Posterior vena cava (tissue), 2 donors: Measurements from ENCODE around the gene CBFA2T3. TPM values are rescaled to one million over a fixed set of nuclear protein-coding genes. Genes with fewer than 3 reads are reported as not detected.
"Not testable (repeated sequence)": the region's sequence is repeated elsewhere in the genome, so short reads cannot be mapped to it uniquely, and the experiment has no call there.

Source experiments
- DNase-seq: peaks from one replicate; pipeline ENCODE4 v3.0.0-alpha.2; 2020; ENCODE audit warnings: low spot score
- intact Hi-C, 2 donors: fragments of 100-400 bp; cut with DNase I; formaldehyde crosslinking; loops; one replicate each; pipeline versions ENCODE4 v1.14.1 to v1.14.2; 2022 to 2023
- total RNA-seq, 2 donors: library from RNA; stranded (reverse); fragmentation: NEBNext Ultra II Directional; extraction: Animal tissue kit (Norgen Biotek cat#: 25700); gene quantifications; one replicate each; pipeline ENCODE4 v1.2.1, GENCODE V29; 2021
- donor health status: DM: yes; HTN: yes; CAD: no.
- donor health status: DM: yes; HTN: yes; CAD: no.

The CBFA2T3 gene
- total RNA-seq, 2 donors from 2014 or later = 4.7 to 5.1 TPM

DNA sequence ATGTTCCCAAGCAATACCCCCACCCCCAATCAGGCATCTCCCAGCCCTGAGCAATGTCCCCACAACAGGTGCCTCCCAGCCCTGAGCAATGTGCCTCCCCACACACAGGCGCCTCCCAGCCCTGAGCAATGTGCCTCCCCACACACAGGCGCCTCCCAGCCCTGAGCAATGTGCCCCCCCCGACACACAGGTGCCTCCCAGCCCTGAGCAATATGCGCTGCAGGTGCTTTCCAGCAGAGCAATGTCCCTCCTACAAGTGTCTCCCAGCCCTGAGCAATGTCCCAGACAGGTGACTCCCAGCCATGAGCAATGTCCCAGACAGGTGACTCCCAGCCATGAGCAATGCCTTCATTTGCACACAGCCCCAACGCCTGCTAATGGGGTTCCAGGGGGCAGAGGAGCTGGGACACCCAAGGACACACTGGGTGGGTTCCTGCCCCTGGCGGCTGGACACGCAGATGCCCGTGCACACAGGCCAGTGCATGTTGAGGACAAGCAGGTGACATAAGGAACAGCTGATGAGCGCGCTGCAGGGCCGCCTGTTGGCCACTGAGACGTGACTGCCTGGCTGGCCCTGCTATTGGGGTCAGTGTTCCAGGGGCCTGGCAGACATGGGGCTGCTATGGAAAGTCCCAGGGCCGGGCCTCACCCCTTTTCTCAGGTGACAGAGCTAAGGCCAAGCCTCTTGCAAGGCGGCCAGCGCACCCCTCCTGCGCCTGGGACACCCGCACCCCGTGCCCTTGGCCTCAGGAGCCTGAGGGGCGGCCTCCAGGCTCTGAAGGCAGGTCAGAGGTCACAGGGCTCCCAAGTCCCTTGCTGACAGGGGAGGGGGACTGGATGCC lies 83.7 kb downstream of the CBFA2T3 start:
- intact Hi-C loops = no loop called here
- DNase-seq = no peak

DNA sequence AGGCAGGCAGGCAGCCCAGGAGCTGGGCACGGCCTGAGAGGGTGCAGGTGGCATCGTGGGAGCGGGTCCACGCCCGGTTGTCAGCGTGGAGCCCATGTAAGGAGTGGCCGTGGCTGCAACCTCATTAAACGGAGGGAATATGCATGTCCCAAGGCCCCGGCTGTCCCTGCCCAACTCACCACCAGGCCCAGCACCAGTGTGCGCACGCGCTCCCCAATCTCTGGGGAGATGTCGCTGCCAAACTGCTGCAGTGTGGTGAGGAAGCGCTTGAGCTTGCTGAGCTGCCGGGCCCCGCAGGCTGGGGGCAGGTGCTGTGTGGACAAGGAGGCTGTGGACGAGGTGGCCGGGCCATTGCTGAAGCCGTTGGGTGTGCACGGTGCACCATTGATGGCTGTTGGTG lies 84.9 kb downstream of the CBFA2T3 start:
- intact Hi-C loops = no loop called here

DNA sequence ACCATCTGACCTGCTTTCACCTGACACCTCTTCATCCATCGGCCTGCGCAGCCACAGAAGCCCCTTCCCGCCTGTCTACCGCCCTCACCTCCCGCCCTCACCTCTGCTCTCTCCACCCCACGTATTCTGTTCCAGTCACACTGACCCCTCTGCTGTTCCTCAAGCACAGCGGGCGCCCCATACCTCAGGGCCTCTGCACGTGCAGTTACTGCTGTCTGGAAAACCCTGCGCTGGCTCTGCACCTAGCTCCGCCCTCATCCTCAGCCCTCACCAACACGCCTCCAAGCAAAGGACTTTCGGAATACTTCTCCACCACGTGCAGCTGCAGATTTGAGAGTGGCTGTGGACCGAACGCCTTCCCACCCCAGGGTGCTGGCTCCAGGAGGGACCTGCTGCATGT lies 85.9 kb downstream of the CBFA2T3 start:
- DNase-seq = no peak
- intact Hi-C loops = no loop called here

More for the DNA sequence above, 84.9 kb downstream of the CBFA2T3 start:
- DNase-seq = no peak

DNA sequence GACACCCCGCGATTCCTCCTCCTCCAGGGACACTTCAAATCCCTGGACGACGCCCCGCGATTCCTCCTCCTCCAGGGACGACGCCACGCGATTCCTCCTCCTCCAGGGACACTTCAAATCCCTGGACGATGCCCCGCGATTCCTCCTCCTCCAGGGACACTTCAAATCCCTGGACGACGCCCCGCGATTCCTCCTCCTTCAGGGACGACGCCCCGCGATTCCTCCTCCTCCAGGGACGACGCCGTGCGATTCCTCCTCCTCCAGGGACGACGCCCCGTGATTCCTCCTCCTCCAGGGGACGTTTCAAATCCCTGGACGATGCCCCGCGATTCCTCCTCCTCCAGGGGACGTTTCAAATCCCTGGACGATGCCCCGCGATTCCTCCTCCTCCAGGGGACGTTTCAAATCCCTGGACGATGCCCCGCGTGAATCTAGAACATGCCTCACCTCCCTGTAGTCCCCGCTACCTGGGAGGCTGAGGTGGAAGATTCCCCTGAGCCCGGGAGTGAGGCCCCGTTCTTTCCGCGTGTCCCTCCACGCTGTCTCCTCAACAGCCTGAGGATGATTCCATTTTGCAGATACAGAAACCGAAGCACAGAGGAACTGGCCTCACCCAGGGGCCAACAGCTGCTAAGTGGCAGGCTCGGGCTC lies 87.2 kb downstream of the CBFA2T3 start:
- intact Hi-C loops, DNase-seq: not testable (repeated sequence)

DNA sequence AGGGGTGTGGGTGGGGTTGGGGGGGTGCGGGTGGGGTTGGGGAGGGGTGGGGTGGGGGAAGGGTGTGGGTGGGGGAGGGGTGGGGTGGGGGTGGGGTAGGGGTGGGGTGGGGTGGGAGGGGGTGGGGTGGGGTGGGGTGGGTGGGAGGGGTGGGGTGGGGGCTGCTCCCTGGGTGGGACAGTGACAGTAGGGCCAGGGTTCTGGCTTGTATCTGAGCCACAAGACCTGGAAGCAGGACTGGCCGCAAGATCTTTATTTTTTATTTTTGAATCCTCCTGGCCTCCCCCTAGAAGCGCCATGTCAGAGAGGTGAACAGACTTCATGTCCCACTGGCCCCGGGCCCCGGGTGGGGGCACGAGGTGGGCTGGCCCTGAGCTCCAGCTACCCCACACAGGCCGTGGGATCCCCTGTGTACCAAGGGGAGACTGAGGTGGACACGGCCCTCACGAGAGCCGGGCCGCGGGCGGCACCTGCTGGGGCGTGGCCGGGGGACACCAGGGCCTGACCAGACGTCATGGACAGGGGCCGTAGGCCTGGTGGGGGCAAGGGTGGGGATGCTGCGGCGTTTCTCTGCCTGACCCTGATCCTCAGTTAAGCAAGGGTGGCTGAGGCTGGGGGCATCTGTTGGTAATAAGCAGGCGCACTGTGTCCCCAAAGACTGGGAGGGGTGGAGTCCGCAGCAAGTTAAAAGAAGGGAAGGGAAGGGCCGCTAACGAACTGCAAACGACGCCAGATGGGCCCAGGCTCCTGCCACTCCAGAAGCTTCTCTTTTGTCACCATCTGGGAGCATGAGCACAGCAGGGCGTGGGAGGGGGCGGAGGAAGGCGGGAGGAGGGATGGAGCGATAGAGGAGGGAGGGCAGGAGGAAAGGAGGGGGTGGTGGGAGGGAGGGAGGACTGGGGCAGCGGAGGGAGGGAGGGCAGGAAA lies 88.3 kb downstream of the CBFA2T3 start:
- no peak for DNase-seq
- intact Hi-C loops = no loop called here

DNA sequence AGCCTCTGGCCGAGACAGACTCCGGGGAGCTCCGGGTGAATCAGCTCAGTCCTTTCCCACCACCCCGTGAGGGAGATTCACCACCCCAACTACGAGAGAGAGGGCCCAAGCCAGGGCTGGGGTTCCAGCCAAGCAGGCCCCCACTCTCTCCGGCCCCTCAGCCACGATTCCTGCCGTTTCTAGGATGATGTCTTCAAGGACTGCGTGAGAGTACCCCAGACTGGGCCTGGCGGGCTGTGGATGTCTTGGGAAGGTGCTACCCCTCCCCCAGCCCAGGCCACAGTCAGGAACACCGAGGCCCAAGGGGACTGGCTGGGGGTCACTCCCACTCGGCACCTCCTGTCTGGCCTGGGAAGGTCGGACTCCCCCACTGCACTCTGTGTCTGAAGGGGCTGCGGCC lies 89.0 kb downstream of the CBFA2T3 start:
- intact Hi-C loops = no loop called here
- no peak for DNase-seq

DNA sequence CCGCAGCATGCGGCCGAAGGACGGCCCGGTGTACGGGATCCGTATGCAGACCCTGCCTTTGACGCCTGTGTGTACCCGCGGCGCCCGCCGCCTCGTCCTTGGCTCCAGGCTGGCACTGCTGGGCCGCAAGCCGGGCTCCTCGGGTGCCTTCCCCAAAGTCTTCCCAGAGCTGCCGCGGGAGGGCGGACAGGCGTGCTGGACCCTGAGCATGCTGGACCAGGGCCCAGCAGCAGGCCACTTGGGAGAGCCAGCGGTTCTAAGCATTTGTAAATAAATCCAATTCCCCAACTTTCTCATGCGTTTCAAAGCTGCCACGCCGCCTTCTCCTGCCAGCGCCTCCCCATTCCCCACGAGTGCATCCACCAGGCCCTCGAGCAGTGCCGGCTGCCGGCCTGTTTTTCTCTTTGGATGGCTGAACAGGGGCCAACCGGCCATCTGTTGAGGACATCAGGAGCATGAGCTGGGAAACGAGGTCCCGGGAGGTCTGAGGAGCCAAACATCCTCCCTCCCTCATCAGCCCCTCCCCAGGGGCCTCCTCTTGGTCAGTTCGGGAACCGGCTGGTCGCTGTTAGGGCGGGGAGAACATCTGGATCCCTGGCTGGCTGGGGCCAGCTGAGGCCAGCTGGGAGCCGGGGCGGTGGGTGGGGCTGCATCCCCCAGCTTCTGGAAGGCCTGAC lies 90.0 kb downstream of the CBFA2T3 start:
- intact Hi-C loops = no loop called here
- no peak for DNase-seq

DNA sequence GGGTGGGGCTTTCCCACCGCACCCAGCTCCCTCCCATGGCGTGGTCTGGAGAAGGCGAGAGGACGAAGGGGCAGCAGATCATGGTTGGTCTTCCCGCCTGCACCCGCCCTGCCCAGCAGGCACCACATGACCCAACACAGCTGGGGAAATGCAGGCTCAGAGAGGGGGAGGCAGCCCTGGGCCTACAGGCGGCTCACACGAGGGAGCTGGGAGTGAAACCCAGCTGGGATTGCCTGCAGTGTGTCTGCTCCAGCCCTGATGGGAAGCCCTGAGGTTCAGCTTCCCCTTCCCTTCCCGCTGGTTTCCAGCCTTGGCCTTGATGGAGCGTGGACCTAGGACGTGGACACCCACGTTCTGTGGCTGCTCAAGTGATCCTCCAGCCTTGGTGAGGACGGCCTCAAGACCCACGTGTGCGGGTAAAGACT lies 90.6 kb downstream of the CBFA2T3 start:
- intact Hi-C loops = no loop called here
- DNase-seq = no peak

DNA sequence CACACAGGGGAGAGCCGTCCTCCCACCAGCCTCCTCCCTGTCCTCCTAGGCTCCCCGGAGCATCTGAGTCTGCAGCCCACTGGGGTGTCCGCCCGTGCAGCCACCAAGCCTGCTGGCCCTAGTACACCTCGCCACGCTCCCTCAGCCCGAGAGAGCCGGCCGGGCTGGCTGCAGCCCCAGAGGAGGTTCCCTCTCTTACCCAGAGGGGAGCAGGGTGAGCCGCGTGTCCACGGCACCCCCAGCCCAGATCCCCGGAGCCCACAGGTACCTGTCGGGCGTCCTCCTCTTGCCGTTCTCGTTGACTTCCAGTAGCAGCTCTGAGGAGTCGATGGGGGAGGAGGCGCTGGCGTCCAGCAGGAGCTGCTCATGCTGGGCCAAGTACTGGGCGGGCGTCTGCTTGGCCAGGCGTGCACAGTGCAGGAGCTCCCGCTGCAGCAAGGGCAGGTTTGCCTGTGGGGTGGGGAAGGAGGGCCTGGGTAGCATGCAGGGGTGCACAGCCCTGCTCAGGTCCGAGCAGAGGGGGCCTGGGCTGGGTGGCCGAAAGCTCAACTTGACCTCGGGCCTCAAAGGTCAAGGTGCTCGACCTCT lies 91.2 kb downstream of the CBFA2T3 start:
- intact Hi-C loops = no loop called here
- DNase-seq = no peak

DNA sequence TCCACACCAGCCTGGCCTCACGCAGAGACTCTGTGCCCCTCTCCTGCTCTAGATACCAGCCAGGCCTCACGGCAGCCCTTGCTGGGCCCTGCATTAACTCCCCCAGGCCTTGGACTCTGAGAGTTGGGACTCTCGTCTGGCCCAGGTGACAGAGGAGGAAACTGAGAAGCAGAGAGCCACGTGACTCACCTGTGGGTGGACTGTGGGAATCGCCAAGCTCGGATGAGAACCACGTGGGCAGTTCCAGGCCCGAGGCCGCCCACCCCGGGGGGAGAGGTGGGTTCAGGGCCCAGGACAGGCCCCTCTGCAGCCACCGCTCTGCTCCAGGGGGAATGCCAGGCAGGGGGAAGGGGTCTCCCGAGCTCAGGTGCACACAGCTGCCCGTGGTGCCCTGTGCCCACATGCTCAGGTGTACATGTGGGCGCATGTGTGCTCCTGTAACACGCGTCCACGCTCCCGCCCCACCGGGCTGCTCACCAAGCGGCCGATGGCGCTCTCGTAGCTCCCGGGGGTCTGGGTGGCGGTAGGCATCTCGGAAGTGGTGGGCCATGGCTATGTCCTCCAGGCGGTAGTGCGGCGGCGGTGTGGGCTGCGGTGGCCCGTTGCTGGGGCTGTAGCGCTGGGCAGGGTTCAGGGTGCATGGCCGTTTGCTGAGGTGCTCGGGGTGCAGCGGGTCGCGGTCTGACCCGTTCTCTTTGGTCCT lies 92.3 kb downstream of the CBFA2T3 start:
- intact Hi-C loops = no loop called here
- no peak for DNase-seq

DNA sequence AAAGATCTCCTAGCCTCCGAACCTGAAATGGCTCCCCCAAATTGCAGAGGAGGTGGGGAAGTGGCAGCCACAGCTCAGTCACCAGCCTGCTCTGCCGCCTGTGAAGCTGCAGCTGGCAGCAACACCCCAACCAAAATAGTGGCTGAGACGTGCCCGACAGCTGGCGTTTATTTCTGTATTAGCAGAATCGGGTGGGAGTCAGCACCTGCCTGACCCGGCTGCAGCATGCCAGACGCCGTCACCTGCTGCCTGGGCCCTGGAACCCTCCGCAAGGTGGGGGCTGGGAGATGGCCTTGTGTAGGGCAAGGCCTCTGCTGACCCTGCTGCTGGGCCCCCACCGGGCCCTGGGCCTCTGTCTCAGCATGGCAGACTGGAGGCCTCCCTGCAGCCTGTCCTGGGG lies 93.1 kb downstream of the CBFA2T3 start:
- intact Hi-C loops = no loop called here
- DNase-seq = no peak

DNA sequence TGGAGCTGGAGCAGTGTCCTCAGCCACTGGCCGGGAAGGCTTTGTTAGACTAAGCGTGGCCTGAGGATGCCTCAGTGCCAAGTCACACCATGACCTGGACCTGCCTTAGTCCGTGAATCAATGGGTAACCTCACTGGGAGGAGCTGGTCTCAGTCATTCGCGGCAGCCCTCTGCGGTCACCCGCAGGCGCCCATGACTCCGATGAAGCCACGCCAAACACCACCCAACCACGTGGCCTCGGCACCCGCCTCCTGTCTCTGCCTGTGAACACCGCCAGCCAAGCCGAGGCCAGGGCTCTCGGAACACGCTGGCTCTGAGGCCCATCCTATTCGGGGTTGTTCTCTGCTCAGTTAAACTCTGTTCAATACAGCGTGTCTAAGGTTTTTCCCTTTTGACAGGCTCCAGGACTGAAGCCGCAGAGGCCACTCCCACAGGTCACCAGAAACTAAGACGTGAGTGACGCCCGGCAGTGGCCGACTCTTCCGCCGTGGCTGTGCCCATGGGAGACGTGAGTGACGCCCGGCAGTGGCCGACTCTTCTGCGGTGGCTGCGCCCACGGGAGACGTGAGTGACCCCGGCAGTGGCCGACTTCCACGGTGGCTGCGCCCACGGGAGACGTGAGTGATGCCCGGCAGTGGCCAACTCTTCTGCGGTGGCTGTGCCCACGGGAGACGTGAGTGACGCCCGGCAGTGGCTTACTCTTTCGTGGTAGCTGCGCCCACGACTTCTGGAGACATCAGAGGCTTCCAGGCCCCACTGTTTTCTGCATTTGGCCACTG lies 93.7 kb downstream of the CBFA2T3 start:
- DNase-seq = no peak
- intact Hi-C loops = no loop called here

DNA sequence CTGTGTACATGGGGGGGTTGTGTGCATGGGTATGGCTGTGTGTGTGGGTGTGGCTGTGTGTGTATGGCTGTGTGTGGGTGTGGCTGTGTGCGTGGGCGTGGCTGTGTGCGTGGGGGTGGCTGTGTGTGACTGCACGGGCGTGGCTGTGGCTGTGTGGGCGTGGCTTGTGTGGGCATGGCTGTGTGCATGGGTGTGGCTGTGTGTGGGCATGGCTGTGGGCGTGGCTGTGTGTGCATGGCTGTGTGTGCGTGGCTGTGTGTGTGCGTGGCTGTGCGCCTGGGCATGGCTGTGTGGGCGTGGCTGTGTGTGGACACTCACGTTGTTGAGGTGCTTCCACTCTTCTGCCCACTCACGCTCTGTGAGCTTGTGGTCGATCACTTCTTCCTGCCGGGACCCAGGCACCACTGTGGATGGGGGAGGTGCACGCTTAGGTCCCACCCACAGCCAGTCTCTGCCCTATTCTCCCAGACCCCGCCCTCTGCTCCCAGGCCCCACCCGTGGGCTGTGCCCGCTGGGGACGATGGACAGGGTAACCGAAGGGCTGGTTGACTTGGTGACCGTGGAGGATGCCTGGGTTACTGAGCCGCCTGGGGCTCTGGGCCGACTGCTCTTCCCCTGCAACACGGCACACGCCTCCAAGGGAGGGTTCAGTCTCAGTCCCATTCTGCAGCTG lies 94.5 kb downstream of the CBFA2T3 start:
- intact Hi-C loops = no loop called here
- DNase-seq = no peak

DNA sequence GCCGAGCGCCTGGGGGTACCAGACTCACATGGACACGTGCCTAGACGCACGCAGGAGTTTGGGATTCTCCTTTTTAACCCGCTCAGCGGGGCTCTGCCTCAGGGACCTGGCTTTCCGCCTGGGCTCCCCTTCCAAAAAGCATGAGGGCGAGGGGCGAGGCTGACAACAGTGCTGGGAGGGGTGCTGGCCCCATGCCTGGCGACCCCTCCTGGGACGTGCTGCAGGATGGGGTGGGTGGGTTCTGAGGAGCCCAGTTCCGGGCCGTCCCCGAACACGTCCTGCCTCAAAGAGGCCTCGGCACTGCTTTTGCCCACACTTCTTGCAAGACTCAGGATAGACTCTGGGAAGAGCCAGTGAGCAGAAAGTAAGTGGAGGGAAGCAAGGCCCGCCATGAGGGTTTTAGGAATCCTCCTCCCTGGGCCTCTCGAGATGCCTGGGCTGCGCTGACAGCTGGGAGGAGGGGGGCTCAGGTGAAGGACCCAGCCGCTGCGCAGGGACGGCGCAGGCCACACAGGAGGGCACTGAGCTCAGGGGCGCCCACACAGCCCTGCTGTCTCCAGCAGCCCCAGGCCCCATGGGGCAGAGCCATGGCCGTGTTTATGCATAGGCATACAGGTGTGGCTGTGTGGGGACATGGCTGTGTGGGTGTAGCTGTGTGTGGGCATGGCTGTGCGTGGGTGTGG lies 95.2 kb downstream of the CBFA2T3 start:
- intact Hi-C loops = no loop called here

DNA sequence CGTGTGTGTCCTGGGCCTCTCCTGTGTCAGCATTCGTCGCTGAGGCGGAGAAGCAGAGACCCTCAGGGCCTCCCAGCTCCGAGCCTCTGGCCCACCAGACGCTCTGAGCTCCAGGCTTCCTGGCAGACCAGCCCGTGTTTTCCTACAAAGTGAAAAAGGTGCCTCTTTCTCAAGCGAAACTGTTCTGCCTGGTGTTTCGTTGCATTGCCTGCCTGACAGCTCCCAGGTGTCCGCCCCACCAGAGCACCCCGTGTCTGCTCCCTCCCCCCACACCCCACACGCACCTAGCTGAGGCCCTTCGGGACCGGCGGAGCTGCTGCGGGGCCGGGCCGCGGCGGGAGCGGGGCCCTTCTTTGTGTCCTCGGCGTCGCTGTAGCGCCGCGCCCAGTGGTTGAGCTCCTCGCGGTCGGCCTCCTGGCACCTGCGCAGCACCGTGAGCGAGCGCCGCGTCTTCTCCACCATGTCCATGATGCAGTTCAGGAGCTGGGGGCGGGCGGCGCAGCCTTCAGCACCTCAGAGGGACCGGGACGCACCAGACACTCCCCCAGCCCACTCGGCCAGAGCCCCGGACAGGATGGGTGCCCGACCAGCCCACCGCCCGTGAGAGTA lies 95.9 kb downstream of the CBFA2T3 start:
- DNase-seq = no peak
- intact Hi-C loops = no loop called here

More for the DNA sequence above, 95.2 kb downstream of the CBFA2T3 start:
- DNase-seq = no peak
